Endothelial cell (in vitro differentiated cells): Measurements from ENCODE around the gene CYP2C8. TPM values are rescaled to one million over a fixed set of nuclear protein-coding genes. Genes with fewer than 3 reads are reported as not detected.
"Not testable (repeated sequence)": the region's sequence is repeated elsewhere in the genome, so short reads cannot be mapped to it uniquely, and the experiment has no call there.

Source experiments
- DNase-seq: peaks from one replicate; pipeline ENCODE4 v3.0.0; 2021; ENCODE audit warnings: low spot score
- H3K27ac Mint-ChIP-seq: one replicate; pipeline ENCODE4 v1.8.0; 2021; ENCODE audit warnings: mixed read lengths, inconsistent platforms; ENCODE audit not compliant: unreplicated experiment
- H3K27me3 Mint-ChIP-seq: one replicate; pipeline ENCODE4 v1.8.0; 2021; ENCODE audit warnings: mild to moderate bottlenecking, moderate library complexity, mixed read lengths, inconsistent platforms; ENCODE audit not compliant: unreplicated experiment
- H3K36me3 Mint-ChIP-seq: one replicate; pipeline ENCODE4 v1.8.0; 2021; ENCODE audit warnings: mild to moderate bottlenecking, low read depth, mixed read lengths, inconsistent platforms; ENCODE audit not compliant: unreplicated experiment
- H3K4me1 Mint-ChIP-seq: one replicate; pipeline ENCODE4 v1.8.0; 2021; ENCODE audit warnings: mild to moderate bottlenecking, mixed read lengths, inconsistent platforms; ENCODE audit not compliant: unreplicated experiment
- H3K4me3 Mint-ChIP-seq: one replicate; pipeline ENCODE4 v1.8.0; 2021; ENCODE audit warnings: mild to moderate bottlenecking, mixed read lengths, inconsistent platforms; ENCODE audit not compliant: unreplicated experiment
- H3K9me3 Mint-ChIP-seq: one replicate; pipeline ENCODE4 v1.8.0; 2021; ENCODE audit warnings: mixed read lengths, inconsistent platforms; ENCODE audit not compliant: unreplicated experiment
- total RNA-seq: library from RNA; stranded (reverse); fragmentation: NEBNext Ultra II Directional; extraction: Animal tissue kit (Norgen Biotek cat#: 25700); gene quantifications from one replicate; pipeline ENCODE4 v1.2.1, GENCODE V29; 2021; ENCODE audit not compliant: unreplicated experiment
- TF ChIP-seq, protein P1 (sequence below): fragments of 200-600 bp; sonication (generic); IDR thresholded peaks from one replicate; pipeline ENCODE4 v1.5.0; 2021; ENCODE audit warnings: antibody characterized with exemption; ENCODE audit not compliant: unreplicated experiment

Gene CYP2C8
- total RNA-seq, 1 donor from 2014 or later = 0.87 TPM

GRCh38 chr10:95077556-95077955 is 8.3 kb upstream of the CYP2C8 start:
- H3K4me3 Mint-ChIP-seq = no peak overlapping the region
- H3K27ac Mint-ChIP-seq = no peak overlapping the region
- TF ChIP-seq, protein P1, sequence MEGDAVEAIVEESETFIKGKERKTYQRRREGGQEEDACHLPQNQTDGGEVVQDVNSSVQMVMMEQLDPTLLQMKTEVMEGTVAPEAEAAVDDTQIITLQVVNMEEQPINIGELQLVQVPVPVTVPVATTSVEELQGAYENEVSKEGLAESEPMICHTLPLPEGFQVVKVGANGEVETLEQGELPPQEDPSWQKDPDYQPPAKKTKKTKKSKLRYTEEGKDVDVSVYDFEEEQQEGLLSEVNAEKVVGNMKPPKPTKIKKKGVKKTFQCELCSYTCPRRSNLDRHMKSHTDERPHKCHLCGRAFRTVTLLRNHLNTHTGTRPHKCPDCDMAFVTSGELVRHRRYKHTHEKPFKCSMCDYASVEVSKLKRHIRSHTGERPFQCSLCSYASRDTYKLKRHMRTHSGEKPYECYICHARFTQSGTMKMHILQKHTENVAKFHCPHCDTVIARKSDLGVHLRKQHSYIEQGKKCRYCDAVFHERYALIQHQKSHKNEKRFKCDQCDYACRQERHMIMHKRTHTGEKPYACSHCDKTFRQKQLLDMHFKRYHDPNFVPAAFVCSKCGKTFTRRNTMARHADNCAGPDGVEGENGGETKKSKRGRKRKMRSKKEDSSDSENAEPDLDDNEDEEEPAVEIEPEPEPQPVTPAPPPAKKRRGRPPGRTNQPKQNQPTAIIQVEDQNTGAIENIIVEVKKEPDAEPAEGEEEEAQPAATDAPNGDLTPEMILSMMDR = no peak
- DNase-seq = no peak
- H3K36me3 Mint-ChIP-seq = no peaks in the 10 kb centered on the region
- H3K4me1 Mint-ChIP-seq = no peaks in the 10 kb centered on the region
- H3K9me3 Mint-ChIP-seq = no peaks in the 10 kb centered on the region
- no peaks in the 10 kb centered on the region for H3K27me3 Mint-ChIP-seq

DNA sequence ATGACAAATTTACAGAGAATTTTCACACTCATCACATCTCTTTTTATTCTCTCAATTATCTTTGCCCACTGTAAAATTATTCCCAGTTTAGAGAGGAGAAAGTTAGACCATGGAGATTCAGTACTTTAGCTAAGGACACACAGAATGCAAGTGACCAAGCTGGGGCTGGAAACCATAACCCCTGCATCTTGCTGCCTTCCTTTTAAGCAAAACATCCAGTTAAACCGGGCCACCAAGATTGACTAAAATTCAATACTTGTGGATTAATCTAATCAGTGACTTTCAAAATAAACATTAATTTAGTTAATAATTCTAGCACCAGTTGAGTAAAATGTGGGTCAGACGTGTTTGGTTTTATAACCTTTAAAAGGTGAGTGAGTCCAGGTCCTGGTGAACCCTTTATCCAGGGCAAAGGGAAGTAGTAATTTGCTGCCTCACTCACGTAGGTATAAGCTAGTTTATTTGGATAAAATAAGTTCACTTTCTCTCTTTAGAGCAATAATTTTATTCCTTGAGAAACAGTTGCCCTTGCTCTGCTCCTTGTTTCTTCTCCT is 1.9 kb upstream of the CYP2C8 start:
- Mint-ChIP-seq H3K4me1 (no peaks in the 10 kb centered on the region), H3K9me3 (no peaks in the 10 kb centered on the region), H3K36me3 (no peaks in the 10 kb centered on the region), H3K27me3 (no peaks in the 10 kb centered on the region), H3K27ac (no peak overlapping the region), H3K4me3 (no peak overlapping the region)
- DNase-seq = no peak
- TF ChIP-seq, protein P1 = no peak

GRCh38 chr10:95064125-95064524 is 5.2 kb downstream of the CYP2C8 start:
- not testable (repeated sequence) for H3K27me3 Mint-ChIP-seq, H3K9me3 Mint-ChIP-seq, DNase-seq, H3K4me3 Mint-ChIP-seq, H3K36me3 Mint-ChIP-seq, H3K27ac Mint-ChIP-seq, H3K4me1 Mint-ChIP-seq

DNA sequence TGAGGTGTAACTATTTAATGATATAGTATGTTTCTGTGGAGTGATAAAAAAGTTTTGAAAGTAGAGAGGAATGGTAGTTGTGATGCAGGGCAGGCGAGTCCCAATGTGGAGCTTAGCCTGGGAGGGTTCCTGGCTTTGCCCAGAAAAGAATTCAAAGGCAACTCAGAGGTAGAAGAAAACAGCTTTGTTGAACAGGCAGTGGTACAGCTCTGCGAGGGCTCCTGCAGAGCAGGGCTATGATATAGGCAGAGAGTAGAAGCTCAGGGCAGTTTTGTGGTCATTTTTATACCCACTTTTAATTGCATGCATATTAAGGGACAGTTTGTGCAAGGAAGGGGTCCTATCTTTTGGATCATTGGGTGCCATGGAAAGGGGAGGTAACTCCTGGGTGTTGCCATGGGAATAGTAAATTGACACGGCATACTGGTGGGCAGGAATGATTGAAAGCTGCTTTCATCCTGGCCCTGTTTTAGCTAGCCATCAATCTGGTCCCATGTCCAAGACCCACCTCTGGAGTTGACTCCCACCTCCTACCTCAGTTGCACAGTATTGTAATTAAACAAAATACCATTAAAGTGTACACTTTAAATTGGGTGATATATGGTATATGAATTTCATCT is 12.4 kb downstream of the CYP2C8 start:
- TF ChIP-seq, protein P1 = no peak
- H3K27ac Mint-ChIP-seq = no peak overlapping the region
- no peaks in the 10 kb centered on the region for H3K36me3 Mint-ChIP-seq
- no peaks in the 10 kb centered on the region for H3K4me1 Mint-ChIP-seq
- DNase-seq = no peak
- no peaks in the 10 kb centered on the region for H3K9me3 Mint-ChIP-seq
- H3K27me3 Mint-ChIP-seq = no peaks in the 10 kb centered on the region
- no peak overlapping the region for H3K4me3 Mint-ChIP-seq

DNA sequence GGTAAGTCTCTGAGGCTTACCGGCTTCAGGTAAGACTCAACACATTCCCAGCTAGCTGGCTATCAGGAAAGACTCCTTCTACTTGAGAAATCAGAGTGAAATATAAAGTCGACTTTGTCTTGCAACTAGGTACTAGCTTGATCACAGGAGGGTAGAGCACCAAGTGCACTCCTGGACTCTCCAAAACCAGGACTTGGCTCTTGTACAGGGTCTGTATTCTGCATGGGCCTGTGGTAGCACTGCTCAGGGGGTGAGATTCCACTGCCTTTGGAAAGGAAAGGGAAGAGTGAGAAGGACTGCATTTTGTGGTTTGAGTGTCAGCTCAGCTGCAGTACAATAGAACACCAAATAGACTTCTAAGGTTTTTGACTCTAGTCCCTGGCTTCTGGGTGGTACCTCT is 19.4 kb downstream of the CYP2C8 start:
- TF ChIP-seq, protein P1 = no peak
- H3K36me3 Mint-ChIP-seq = no peaks in the 10 kb centered on the region
- no peaks in the 10 kb centered on the region for H3K9me3 Mint-ChIP-seq
- no peak overlapping the region for H3K27ac Mint-ChIP-seq
- no peaks in the 10 kb centered on the region for H3K27me3 Mint-ChIP-seq
- no peaks in the 10 kb centered on the region for H3K4me1 Mint-ChIP-seq
- DNase-seq = no peak
- no peak overlapping the region for H3K4me3 Mint-ChIP-seq
